ENCODE measurements around the gene YIF1B.

DNA sequence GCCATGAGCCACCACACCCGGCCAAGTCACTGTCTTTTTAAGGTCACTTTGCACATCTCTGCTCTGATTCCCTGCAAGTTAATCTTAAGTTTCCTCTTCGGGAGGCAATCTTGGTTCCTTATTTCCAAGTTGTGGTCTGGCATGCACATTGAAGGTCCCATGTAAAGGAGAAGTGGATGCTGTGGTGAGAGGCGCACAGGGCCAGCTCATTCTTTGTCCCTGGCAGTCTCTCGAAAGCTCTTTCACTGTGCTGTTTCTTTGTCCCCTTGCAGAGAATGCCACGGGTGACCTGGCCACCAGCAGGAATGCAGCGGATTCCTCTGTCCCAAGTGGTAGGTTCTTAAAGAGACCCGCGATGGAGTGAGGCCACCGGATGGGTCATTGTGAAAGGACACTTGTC is 28.1 kb downstream of the YIF1B start:
- TF ChIP-seq, protein P1, sequence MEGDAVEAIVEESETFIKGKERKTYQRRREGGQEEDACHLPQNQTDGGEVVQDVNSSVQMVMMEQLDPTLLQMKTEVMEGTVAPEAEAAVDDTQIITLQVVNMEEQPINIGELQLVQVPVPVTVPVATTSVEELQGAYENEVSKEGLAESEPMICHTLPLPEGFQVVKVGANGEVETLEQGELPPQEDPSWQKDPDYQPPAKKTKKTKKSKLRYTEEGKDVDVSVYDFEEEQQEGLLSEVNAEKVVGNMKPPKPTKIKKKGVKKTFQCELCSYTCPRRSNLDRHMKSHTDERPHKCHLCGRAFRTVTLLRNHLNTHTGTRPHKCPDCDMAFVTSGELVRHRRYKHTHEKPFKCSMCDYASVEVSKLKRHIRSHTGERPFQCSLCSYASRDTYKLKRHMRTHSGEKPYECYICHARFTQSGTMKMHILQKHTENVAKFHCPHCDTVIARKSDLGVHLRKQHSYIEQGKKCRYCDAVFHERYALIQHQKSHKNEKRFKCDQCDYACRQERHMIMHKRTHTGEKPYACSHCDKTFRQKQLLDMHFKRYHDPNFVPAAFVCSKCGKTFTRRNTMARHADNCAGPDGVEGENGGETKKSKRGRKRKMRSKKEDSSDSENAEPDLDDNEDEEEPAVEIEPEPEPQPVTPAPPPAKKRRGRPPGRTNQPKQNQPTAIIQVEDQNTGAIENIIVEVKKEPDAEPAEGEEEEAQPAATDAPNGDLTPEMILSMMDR (IDR thresholded peaks at IDR 0.05) = no peak
- TF ChIP-seq POLR2A (IDR thresholded peaks at IDR 0.05) = no peak

All from testis (tissue), 2 donors.